Astrocyte of the cerebellum (primary cell): ENCODE data around the gene CACNA2D2.

Source experiments
- DNase-seq: peaks from one replicate; pipeline ENCODE4 v3.0.0-alpha.2; 2011; ENCODE audit warnings: low read depth
- H3K4me3 ChIP-seq: 2 replicates; pipeline ENCODE4 v1.5.1; 2011; ENCODE audit warnings: mild to moderate bottlenecking, low read depth, low read length, moderate library complexity
- in situ Hi-C: cut with HindIII; loops from 2 replicates; pipeline ENCODE4 v1.10.0; 2017; ENCODE audit warnings: low sequenced_read_pairs
- TF ChIP-seq, protein P1 (sequence below): IDR thresholded peaks from 2 replicates; pipeline ENCODE4 v1.5.1; 2012; ENCODE audit warnings: low read length, low read depth, moderate library complexity, mild to moderate bottlenecking; ENCODE audit errors: missing control alignments

Gene CACNA2D2

GRCh38 chr3:50381383-50381782, 122.1 kb downstream of the CACNA2D2 start:
- TF ChIP-seq, protein P1, sequence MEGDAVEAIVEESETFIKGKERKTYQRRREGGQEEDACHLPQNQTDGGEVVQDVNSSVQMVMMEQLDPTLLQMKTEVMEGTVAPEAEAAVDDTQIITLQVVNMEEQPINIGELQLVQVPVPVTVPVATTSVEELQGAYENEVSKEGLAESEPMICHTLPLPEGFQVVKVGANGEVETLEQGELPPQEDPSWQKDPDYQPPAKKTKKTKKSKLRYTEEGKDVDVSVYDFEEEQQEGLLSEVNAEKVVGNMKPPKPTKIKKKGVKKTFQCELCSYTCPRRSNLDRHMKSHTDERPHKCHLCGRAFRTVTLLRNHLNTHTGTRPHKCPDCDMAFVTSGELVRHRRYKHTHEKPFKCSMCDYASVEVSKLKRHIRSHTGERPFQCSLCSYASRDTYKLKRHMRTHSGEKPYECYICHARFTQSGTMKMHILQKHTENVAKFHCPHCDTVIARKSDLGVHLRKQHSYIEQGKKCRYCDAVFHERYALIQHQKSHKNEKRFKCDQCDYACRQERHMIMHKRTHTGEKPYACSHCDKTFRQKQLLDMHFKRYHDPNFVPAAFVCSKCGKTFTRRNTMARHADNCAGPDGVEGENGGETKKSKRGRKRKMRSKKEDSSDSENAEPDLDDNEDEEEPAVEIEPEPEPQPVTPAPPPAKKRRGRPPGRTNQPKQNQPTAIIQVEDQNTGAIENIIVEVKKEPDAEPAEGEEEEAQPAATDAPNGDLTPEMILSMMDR = no peak
- in situ Hi-C loops = no loop called here
- no peak overlapping the region for H3K4me3 ChIP-seq
- no peak for DNase-seq

DNA sequence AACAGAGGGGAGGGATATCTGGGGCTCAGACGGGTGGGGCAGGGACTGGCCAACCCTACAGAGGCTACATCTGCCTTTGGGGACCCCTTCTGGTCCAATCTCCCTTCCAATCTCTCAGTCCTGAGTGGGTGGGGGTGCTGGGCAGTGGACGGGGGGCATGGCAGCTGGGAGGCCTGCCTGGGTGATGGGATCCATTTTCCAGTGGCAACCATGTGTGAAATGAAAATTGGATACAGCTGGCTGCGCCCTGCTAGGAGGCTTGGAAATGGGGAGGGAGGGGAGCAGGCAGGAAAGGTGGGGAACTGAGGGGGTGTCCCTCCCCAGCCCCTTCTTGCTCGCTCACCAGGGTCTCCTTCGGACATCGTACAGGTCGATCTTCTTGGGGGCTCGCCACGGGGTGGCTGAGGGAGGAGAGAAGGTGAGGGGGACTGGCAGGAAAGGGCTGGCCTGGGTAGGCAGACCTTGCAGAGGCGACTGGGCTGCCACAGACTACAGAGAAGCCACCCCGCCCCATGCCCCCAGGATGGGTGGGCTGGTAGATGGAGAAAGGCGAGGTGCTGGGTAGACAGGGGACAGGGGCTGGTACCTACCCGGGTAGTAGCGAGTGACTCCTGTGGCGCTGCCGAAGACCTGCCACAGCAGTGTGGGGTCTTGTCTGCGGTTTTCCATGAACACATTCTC, 122.9 kb downstream of the CACNA2D2 start:
- H3K4me3 ChIP-seq = no peak overlapping the region
- DNase-seq = no peak
- in situ Hi-C loops = no loop called here
- TF ChIP-seq, protein P1 = no peak

DNA sequence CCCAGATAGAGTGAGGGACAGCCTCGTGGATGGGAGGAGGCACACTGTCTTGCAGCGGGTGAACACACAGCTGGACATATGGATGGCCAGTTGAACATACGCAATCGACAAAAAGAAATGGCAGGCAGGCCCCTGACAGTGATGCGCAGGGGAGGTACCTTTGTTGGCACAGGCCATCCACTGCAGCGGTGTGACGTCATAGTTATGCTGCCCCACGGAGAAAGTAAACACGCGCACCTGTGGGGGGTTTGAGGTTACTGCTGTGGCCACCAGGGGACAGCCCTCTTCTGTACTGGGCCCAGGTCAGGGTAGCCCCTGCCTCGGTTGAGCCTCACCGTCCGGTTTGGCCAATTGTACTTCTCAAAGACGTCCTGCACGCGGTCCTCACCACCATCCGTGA, 124.7 kb downstream of the CACNA2D2 start:
- in situ Hi-C loops = no loop called here
- TF ChIP-seq, protein P1 = no peak
- H3K4me3 ChIP-seq = no peak overlapping the region
- no peak for DNase-seq

- TF ChIP-seq, protein P1 = no peak
- in situ Hi-C loops = no loop called here
- DNase-seq = no peak
- no peak overlapping the region for H3K4me3 ChIP-seq
Measured at GRCh38 chr3:50378024-50378423, 125.4 kb downstream of the CACNA2D2 start.

DNA sequence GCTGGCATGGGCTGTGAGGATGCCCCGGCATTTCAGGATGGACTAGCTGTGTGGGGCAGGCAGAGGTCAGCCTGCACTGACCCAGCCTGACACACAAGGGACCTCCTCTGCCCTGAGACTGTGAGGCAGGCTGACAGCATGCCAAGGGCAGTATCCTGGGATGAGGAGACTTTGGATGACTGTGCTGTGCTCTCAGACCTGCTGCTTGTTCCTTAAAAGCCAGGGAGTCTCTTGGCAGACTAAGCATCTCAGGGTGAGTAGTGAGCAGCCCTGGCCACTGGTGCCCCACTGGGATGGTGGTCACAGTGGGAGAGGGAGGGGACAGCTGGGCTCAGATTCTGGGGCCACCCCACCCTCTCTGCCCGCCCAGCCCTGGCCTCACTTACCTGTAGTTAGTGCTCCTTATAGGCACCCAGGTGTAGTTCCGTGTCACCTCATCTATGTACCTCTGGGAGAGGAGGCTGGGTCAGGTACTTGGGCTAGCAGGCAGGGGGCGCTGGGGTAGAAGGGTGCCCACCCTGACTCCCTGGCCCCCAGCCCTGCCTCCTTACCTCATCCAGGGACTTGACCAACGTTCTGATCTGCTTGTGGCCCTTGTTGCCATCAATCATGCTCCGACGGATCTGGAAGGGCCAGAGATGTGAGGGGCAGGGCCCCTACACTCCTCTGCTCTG, 128.0 kb downstream of the CACNA2D2 start:
- in situ Hi-C loops = no loop called here
- DNase-seq = no peak
- TF ChIP-seq, protein P1 = no peak
- no peak overlapping the region for H3K4me3 ChIP-seq

DNA sequence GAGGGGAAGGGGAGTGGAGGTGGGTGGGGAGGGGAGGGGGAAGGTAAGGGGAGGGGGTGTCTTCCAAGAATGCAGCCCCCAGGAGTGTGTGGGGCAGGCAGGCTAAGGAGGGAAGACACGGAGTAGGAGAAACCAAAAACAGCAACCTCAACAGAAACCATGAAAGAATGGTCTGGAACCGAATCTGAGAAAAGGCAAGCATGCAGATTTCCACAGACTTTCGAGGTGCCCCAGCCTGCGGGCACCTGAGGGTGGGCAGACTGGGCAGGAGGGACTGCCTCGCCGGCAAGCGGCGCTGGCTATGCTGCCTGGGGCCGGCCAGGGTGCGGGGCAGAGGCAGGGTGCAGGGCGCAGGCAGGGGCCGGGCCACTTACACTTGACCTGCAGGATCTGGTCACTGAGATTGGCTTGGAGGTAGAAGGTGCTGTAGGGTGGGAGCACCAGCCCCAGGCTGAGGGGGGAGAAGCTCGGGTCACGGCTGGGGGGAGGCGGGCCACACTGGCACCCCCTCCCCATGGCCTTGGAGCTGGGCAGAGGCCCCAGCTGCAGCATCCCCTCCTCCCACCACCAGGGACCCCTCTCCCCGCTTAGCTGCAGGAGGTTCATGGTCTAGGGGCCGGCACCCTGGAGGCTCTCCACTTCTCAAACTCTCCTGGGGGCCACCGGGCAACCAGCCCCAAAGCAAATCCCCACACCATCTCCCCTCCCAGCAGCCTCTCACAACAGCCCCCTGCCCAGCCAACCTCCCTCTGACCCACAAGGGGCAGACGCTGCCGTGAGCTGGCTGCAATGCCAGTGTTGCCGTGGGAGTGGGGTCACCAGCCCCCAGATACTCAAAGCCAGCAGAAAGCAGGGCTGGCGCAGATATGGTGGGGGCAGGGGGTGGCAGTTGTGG, 128.8 kb downstream of the CACNA2D2 start:
- H3K4me3 ChIP-seq = no peak overlapping the region
- DNase-seq = no peak
- TF ChIP-seq, protein P1 = no peak
- in situ Hi-C loops = no loop called here
